ENCODE results near the gene HLA-DRA. TPM values are rescaled to one million over a fixed set of nuclear protein-coding genes. Genes with fewer than 3 reads are reported as not detected.
"Not testable (repeated sequence)": the region's sequence is repeated elsewhere in the genome, so short reads cannot be mapped to it uniquely, and the experiment has no call there.

Gene HLA-DRA
- total and polyA plus RNA-seq, 2 donors (not counting 1 experiment from before 2014, with no cell fraction given) = 0.17 to 0.99 TPM

GRCh38 chr6:32461493-32461892 lies 21.8 kb downstream of the HLA-DRA start:
- Histone ChIP-seq H3K79me2 (ENCODE audit: control insufficient read depth, insufficient read depth, low read length) (no peaks in the 10 kb centered on the region), H4K20me1 (ENCODE audit: control insufficient read depth, extremely low read depth, insufficient read depth, low read length) (no peaks in the 10 kb centered on the region), H3K4me1 (ENCODE audit: control insufficient read depth, extremely low read depth, insufficient read depth, low read length) (no peaks in the 10 kb centered on the region), H3K4me3 (replicated peaks in 1 of 4; ENCODE audit: control extremely low read depth in 1 of 4, insufficient read depth in 1 of 4, low read depth in 3 of 4, low read length in 4 of 4) (no peak overlapping the region), H3K9ac (ENCODE audit: insufficient read depth, low read length) (no peak overlapping the region), H3K36me3 (ENCODE audit: control insufficient read depth, insufficient read depth, low read length) (no peaks in the 10 kb centered on the region), H3K27ac (ENCODE audit: insufficient read depth, low read length) (no peak overlapping the region), H3K9me3 (ENCODE audit: control insufficient read depth, insufficient read depth, low read depth, low read length) (no peaks in the 10 kb centered on the region), H3K27me3 (ENCODE audit: control insufficient read depth, insufficient read depth, low read length) (no peaks in the 10 kb centered on the region), H2AFZ (ENCODE audit: low read length) (no peak overlapping the region), H3K4me2 (ENCODE audit: extremely low read depth, insufficient read depth, low read length) (no peak overlapping the region)
- no peak for DNase-seq (ENCODE audit: low read depth in 2 of 2)
- TF ChIP-seq CTCF (conservative IDR thresholded peaks at IDR 0.05 in 1 of 2, IDR thresholded peaks at IDR 0.05 in 1 of 2; ENCODE audit: low read depth in 1 of 2, low read length in 2 of 2) (no peak), EZH2 (IDR thresholded peaks at IDR 0.05; ENCODE audit: low read length, missing control alignments) (no peak)

GRCh38 chr6:32462609-32463008 lies 22.9 kb downstream of the HLA-DRA start:
- H2AFZ ChIP-seq (ENCODE audit: low read length) = no peak overlapping the region
- no peaks in the 10 kb centered on the region for H4K20me1 ChIP-seq (ENCODE audit: control insufficient read depth, extremely low read depth, insufficient read depth, low read length)
- no peak for DNase-seq (ENCODE audit: low read depth in 2 of 2)
- H3K4me2 ChIP-seq (ENCODE audit: extremely low read depth, insufficient read depth, low read length) = no peak overlapping the region
- no peaks in the 10 kb centered on the region for H3K9me3 ChIP-seq (ENCODE audit: control insufficient read depth, insufficient read depth, low read depth, low read length)
- H3K9ac ChIP-seq (ENCODE audit: insufficient read depth, low read length) = no peak overlapping the region
- no peaks in the 10 kb centered on the region for H3K4me1 ChIP-seq (ENCODE audit: control insufficient read depth, extremely low read depth, insufficient read depth, low read length)
- no peak for TF ChIP-seq EZH2 (IDR thresholded peaks at IDR 0.05; ENCODE audit: low read length, missing control alignments)
- no peak for TF ChIP-seq CTCF (conservative IDR thresholded peaks at IDR 0.05 in 1 of 2, IDR thresholded peaks at IDR 0.05 in 1 of 2; ENCODE audit: low read depth in 1 of 2, low read length in 2 of 2)
- no peaks in the 10 kb centered on the region for H3K27me3 ChIP-seq (ENCODE audit: control insufficient read depth, insufficient read depth, low read length)
- no peaks in the 10 kb centered on the region for H3K36me3 ChIP-seq (ENCODE audit: control insufficient read depth, insufficient read depth, low read length)
- no peak overlapping the region for H3K27ac ChIP-seq (ENCODE audit: insufficient read depth, low read length)
- H3K79me2 ChIP-seq (ENCODE audit: control insufficient read depth, insufficient read depth, low read length) = no peaks in the 10 kb centered on the region
- H3K4me3 ChIP-seq (replicated peaks in 1 of 4; ENCODE audit: control extremely low read depth in 1 of 4, insufficient read depth in 1 of 4, low read depth in 3 of 4, low read length in 4 of 4) = no peak overlapping the region

- not testable (repeated sequence) for H3K36me3 ChIP-seq (ENCODE audit: control insufficient read depth, insufficient read depth, low read length); H3K79me2 ChIP-seq (ENCODE audit: control insufficient read depth, insufficient read depth, low read length); H3K4me3 ChIP-seq (replicated peaks in 1 of 4; ENCODE audit: control extremely low read depth in 1 of 4, insufficient read depth in 1 of 4, low read depth in 3 of 4, low read length in 4 of 4); H3K27me3 ChIP-seq (ENCODE audit: control insufficient read depth, insufficient read depth, low read length); H2AFZ ChIP-seq (ENCODE audit: low read length); DNase-seq (ENCODE audit: low read depth in 2 of 2); H3K27ac ChIP-seq (ENCODE audit: insufficient read depth, low read length); H3K4me2 ChIP-seq (ENCODE audit: extremely low read depth, insufficient read depth, low read length); H4K20me1 ChIP-seq (ENCODE audit: control insufficient read depth, extremely low read depth, insufficient read depth, low read length); H3K9me3 ChIP-seq (ENCODE audit: control insufficient read depth, insufficient read depth, low read depth, low read length); H3K4me1 ChIP-seq (ENCODE audit: control insufficient read depth, extremely low read depth, insufficient read depth, low read length); H3K9ac ChIP-seq (ENCODE audit: insufficient read depth, low read length)
Observed at GRCh38 chr6:32467743-32468503, 28.2 kb downstream of the HLA-DRA start.
